Measurements from ENCODE around the gene CCDC92. TPM values are rescaled to one million over a fixed set of nuclear protein-coding genes. Genes with fewer than 3 reads are reported as not detected.

The CCDC92 gene
- polyA plus RNA-seq, 1 experiment, result 52.2 TPM

- H3K27me3 ChIP-seq (ENCODE audit: control insufficient read depth, insufficient read depth, low read length), result no peaks in the 10 kb centered on the region
- DNase-seq (ENCODE audit: low read depth, low spot score), result no peak
- POLR2A ChIA-PET, result interaction anchor here (0.5 to 1.5 kb wide), 2 partner anchors 10 to 20 kb away, joined by 6 to 11 read pairs; no protein-coding TSS in a partner anchor
- H3K9me3 ChIP-seq (ENCODE audit: control insufficient read depth, insufficient read depth, low read length), result peaks cover 8% of the 10 kb centered on the region; the same call in 1 of the 2 replicates
- no peak overlapping the region for H3K4me3 ChIP-seq (ENCODE audit: low read depth, low read length)
- CTCF ChIA-PET, result interaction anchor here (1.8 to 2.1 kb wide), 3 partner anchors 13 to 47 kb away, joined by 4 to 6 read pairs (median 4); no protein-coding TSS in a partner anchor
- H3K27ac ChIP-seq (ENCODE audit: low read depth, low read length), result peak overlapping the region; percentile 57
- no peak for TF ChIP-seq CTCF (IDR thresholded peaks at IDR 0.05; ENCODE audit: low read depth, low read length)
Observed at GRCh38 chr12:123952037-123952436, 20.6 kb downstream of the CCDC92 start.

DNA sequence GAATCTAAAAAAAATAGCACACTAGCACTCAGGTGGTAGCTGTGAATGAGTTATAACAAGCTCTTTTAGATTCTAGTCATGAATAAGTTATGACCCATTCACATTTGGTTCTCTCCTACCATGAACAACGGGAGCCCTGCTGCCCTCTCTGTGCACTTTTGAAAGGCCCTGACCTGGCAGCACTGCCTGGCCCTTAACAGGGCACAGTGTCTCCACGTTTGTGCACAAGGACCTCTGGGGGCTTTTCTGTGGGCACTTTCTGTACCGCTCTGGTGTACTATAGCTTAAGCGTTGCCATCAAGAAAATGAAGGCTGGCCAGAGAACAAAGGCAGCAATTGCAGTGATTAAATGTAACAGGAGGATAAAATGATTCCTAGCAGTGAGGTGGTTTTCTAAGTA is 21.2 kb downstream of the CCDC92 start:
- H3K4me3 ChIP-seq (ENCODE audit: low read depth, low read length), result no peak overlapping the region
- DNase-seq (ENCODE audit: low read depth, low spot score), result no peak
- TF ChIP-seq CTCF (IDR thresholded peaks at IDR 0.05; ENCODE audit: low read depth, low read length), result no peak
- ChIA-PET CTCF (interaction anchor here (1.9 to 2.1 kb wide), 2 partner anchors 13 to 46 kb away, joined by 4 to 6 read pairs; no protein-coding TSS in a partner anchor), POLR2A (interaction anchor here (0.5 to 1.5 kb wide), 2 partner anchors 9 to 19 kb away, joined by 6 to 11 read pairs; no protein-coding TSS in a partner anchor)
- H3K27me3 ChIP-seq (ENCODE audit: control insufficient read depth, insufficient read depth, low read length), result no peaks in the 10 kb centered on the region
- H3K9me3 ChIP-seq (ENCODE audit: control insufficient read depth, insufficient read depth, low read length), result peaks cover 8% of the 10 kb centered on the region; the same call in 1 of the 2 replicates
- H3K27ac ChIP-seq (ENCODE audit: low read depth, low read length), result no peak overlapping the region

DNA sequence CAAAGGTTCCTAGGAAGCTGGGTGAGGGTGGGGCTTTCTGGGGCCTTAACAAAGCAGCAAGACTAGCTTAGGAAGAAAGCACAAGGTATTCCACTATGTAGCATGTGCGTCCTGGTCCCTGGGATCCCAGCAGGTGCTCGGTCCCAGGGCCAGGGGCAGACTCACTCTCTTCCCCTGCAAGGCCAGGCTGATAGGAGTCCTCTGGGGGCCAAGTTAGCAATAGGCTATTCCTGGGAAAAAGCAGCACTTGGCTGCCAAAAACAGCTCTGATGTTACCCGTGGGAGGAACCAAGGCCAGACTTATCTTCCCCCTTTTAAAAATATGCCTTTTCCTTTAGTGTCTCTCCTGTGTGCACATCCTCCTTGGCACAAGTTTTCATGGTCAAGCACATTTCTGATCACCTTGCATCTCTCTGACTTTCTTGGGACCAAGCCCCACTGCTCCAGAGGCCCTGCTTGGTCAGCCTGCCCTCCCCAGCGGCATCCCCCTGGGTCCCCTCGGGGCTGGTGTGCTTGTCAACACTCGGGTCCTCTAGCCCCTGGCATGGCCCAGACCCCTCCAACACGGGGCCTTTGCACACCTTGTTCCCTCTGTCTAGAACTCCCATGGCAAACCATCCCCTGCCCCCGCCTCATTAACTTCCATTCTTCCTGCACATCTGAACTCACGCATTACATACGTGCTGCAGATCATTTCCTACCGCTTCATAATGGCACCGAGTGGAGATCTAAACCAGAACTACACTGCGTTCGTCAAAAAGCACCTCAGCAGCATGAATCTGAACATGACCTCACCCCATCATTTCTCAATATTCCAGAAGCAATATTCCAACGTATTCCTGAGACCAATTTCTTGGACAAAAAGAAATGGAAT is 21.9 kb downstream of the CCDC92 start:
- ChIA-PET CTCF (interaction anchor here (1.9 to 2.1 kb wide), 2 partner anchors 12 to 45 kb away, joined by 4 to 6 read pairs; no protein-coding TSS in a partner anchor), POLR2A (no interaction called here)
- Histone ChIP-seq H3K27me3 (ENCODE audit: control insufficient read depth, insufficient read depth, low read length) (no peaks in the 10 kb centered on the region), H3K9me3 (ENCODE audit: control insufficient read depth, insufficient read depth, low read length) (peaks cover 8% of the 10 kb centered on the region; the same call in 1 of the 2 replicates), H3K4me3 (ENCODE audit: low read depth, low read length) (no peak overlapping the region), H3K27ac (ENCODE audit: low read depth, low read length) (peak overlapping the region; percentile 11)
- no peak for DNase-seq (ENCODE audit: low read depth, low spot score)
- no peak for TF ChIP-seq CTCF (IDR thresholded peaks at IDR 0.05; ENCODE audit: low read depth, low read length)

DNA sequence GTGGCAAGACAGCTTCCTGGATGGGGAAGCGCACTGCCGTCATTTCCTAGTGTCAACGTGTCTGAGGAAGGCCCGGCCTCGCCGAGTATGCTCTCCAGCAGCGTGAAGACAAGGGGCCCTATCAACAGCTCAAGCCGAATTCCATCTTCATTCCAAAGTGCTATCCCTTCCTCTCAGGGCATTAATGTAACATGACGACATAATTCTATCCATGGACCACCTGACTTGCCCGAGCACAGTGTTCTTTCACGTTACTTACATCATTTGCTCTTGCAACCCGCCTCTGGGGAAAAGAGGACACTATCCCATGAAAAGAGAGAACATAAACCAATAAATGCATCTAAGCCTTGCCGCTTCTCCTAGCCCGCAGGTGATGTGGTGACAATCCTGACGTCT is 22.9 kb downstream of the CCDC92 start:
- no peak for TF ChIP-seq CTCF (IDR thresholded peaks at IDR 0.05; ENCODE audit: low read depth, low read length)
- ChIA-PET POLR2A (no interaction called here), CTCF (no interaction called here)

More for the DNA sequence above, 22.9 kb downstream of the CCDC92 start:
- DNase-seq (ENCODE audit: low read depth, low spot score), result no peak
- no peaks in the 10 kb centered on the region for H3K27me3 ChIP-seq (ENCODE audit: control insufficient read depth, insufficient read depth, low read length)
- H3K27ac ChIP-seq (ENCODE audit: low read depth, low read length), result no peak overlapping the region
- peaks cover 7% of the 10 kb centered on the region; the same call in 1 of the 2 replicates for H3K9me3 ChIP-seq (ENCODE audit: control insufficient read depth, insufficient read depth, low read length)
- no peak overlapping the region for H3K4me3 ChIP-seq (ENCODE audit: low read depth, low read length)

All from AG04450 (cell line).